ENCODE measurements around the gene NPAT. TPM values are rescaled to one million over a fixed set of nuclear protein-coding genes. Genes with fewer than 3 reads are reported as not detected.

NPAT gene
- total RNA-seq, 1 experiment from 2014 or later: 14.9 TPM

GRCh38 chr11:108239076-108239475 is 16.6 kb upstream of the NPAT start:
- Histone ChIP-seq H2AFZ (ENCODE audit: low read depth, low read length, poor library complexity, severe bottlenecking) (no peak overlapping the region), H3K27me3 (ENCODE audit: insufficient read depth, low read length) (no peaks in the 10 kb centered on the region), H3K79me2 (ENCODE audit: insufficient read depth, low read length) (peaks cover under 1% of the 10 kb centered on the region; the same call in 1 of the 2 replicates), H3K4me1 (ENCODE audit: control insufficient read depth in 1 of 2, insufficient read depth in 2 of 2, low read length in 2 of 2) (no peaks in the 10 kb centered on the region), H4K20me1 (ENCODE audit: insufficient read depth) (no peaks in the 10 kb centered on the region), H3K9ac (ENCODE audit: low read length) (no peak overlapping the region), H3K27ac (ENCODE audit: low read depth, low read length) (no peak overlapping the region), H3K4me2 (ENCODE audit: low read length) (no peak overlapping the region), H3K9me2 (ENCODE audit: insufficient read depth) (no peaks in the 10 kb centered on the region), H3K36me3 (ENCODE audit: control insufficient read depth in 1 of 2, insufficient read depth in 2 of 2, low read length in 2 of 2) (peaks cover 4 to 6% of the 10 kb centered on the region in 2 experiments; a peak in 1 of 4 replicates), H3K9me3 (ENCODE audit: control insufficient read depth in 1 of 2, insufficient read depth in 1 of 2, low read depth in 1 of 2, low read length in 2 of 2) (no peaks in the 10 kb centered on the region), H3K4me3 (replicated peaks in 1 of 2; ENCODE audit: low read depth in 1 of 2, low read length in 2 of 2) (no peak overlapping the region)
- no peak for DNase-seq (ENCODE audit: low read depth, low spot score)
- ChIA-PET RAD21 (ENCODE audit: low non-redundant PET in 1 of 2, low total read pairs in 2 of 2, uncharacterized antibody in 2 of 2, unreplicated experiment in 2 of 2) (no interaction called here), CTCF (no interaction called here), POLR2A (no interaction called here)
- TF ChIP-seq CBX3 (IDR thresholded peaks at IDR 0.05; ENCODE audit: low read depth) (no peak), EGR1 (IDR thresholded peaks at IDR 0.05; ENCODE audit: low read depth) (no peak)
- no peak for ATAC-seq
- intact Hi-C loops (cut with micrococcal nuclease): no loop called here
- no TSS peak for BruUV-seq (replicated peaks)

- Histone ChIP-seq H3K27me3 (ENCODE audit: insufficient read depth, low read length) (no peaks in the 10 kb centered on the region), H3K9me2 (ENCODE audit: insufficient read depth) (no peaks in the 10 kb centered on the region), H3K79me2 (ENCODE audit: insufficient read depth, low read length) (peaks cover 6% of the 10 kb centered on the region; the same call in 1 of the 2 replicates), H4K20me1 (ENCODE audit: insufficient read depth) (no peaks in the 10 kb centered on the region), H2AFZ (ENCODE audit: low read depth, low read length, poor library complexity, severe bottlenecking) (no peak overlapping the region), H3K36me3 (ENCODE audit: control insufficient read depth in 1 of 2, insufficient read depth in 2 of 2, low read length in 2 of 2) (peaks cover 5 to 13% of the 10 kb centered on the region in 2 experiments; a peak in 2 of 4 replicates), H3K27ac (ENCODE audit: low read depth, low read length) (no peak overlapping the region), H3K4me1 (ENCODE audit: control insufficient read depth in 1 of 2, insufficient read depth in 2 of 2, low read length in 2 of 2) (no peaks in the 10 kb centered on the region), H3K9ac (ENCODE audit: low read length) (no peak overlapping the region), H3K9me3 (ENCODE audit: control insufficient read depth in 1 of 2, insufficient read depth in 1 of 2, low read depth in 1 of 2, low read length in 2 of 2) (no peaks in the 10 kb centered on the region), H3K4me3 (replicated peaks in 1 of 2; ENCODE audit: low read depth in 1 of 2, low read length in 2 of 2) (no peak overlapping the region), H3K4me2 (ENCODE audit: low read length) (no peak overlapping the region)
- ChIA-PET RAD21 (ENCODE audit: low non-redundant PET in 1 of 2, low total read pairs in 2 of 2, uncharacterized antibody in 2 of 2, unreplicated experiment in 2 of 2) (no interaction called here), POLR2A (no interaction called here), CTCF (interaction anchor here (1.1 kb wide), 1 partner anchor 14 kb away, joined by 7 read pairs; the partner anchor contains the start of genes ATM and NPAT)
- no peak for ATAC-seq
- TF ChIP-seq MAX (IDR thresholded peaks at IDR 0.05) (no peak), SIN3A (IDR thresholded peaks at IDR 0.05; ENCODE audit: low read depth) (no peak), YY1 (IDR thresholded peaks at IDR 0.05; ENCODE audit: extremely low read depth, insufficient replicate concordance, low read depth, low read length) (no peak), EZH2phosphoT487 (IDR thresholded peaks at IDR 0.05; ENCODE audit: borderline replicate concordance) (no peak), SP1 (IDR thresholded peaks at IDR 0.05; ENCODE audit: low read depth) (no peak), CBX3 (IDR thresholded peaks at IDR 0.05; ENCODE audit: low read depth) (no peak), ZBTB33 (IDR thresholded peaks at IDR 0.05; ENCODE audit: extremely low read depth, insufficient replicate concordance, low read length) (no peak), ZFX (IDR thresholded peaks at IDR 0.05) (no peak), POLR2A (IDR thresholded peaks at IDR 0.05; ENCODE audit: borderline replicate concordance, extremely low read depth, insufficient read depth, insufficient read length) (no peak), RAD21 (IDR thresholded peaks at IDR 0.05; ENCODE audit: low read depth) (no peak), SRF (IDR thresholded peaks at IDR 0.05; ENCODE audit: low read depth) (no peak), ATF3 (IDR thresholded peaks at IDR 0.05) (no peak)
- BruUV-seq (replicated peaks): no TSS peak
- DNase-seq (ENCODE audit: low read depth, low spot score): no peak
- intact Hi-C loops (cut with micrococcal nuclease): no loop called here
Observed at GRCh38 chr11:108237058-108237481, 14.6 kb upstream of the NPAT start.
